OCI-LY1 (cell line): ENCODE measurements around the gene MAIP1.

Experiments used
- H2AFZ ChIP-seq: fragments of 200-600 bp; sonication (generic), shearing (Covaris generic); 2 replicates; pipeline ENCODE4 v1.6.0; 2014; ENCODE audit warnings: antibody characterized with exemption, mild to moderate bottlenecking, low read length
- H3F3A ChIP-seq: fragments of 200-600 bp; sonication (generic), shearing (Covaris generic); 2 replicates; pipeline ENCODE4 v1.6.0; 2014; ENCODE audit warnings: mild to moderate bottlenecking, antibody characterized with exemption, low read length, moderate library complexity; ENCODE audit not compliant: insufficient read depth
- H3K27ac ChIP-seq: fragments of 200-600 bp; sonication (generic); 2 replicates; pipeline ENCODE4 v1.5.1; 2014; ENCODE audit warnings: low read length, mixed run types, mild to moderate bottlenecking, low read depth; ENCODE audit not compliant: poor library complexity, severe bottlenecking
- H3K27me3 ChIP-seq: fragments of 200-600 bp; sonication (generic); 2 replicates; pipeline ENCODE4 v1.6.0; 2014; ENCODE audit warnings: antibody characterized with exemption, mild to moderate bottlenecking, low read length, moderate library complexity; ENCODE audit not compliant: insufficient read depth
- H3K36me3 ChIP-seq: fragments of 200-600 bp; sonication (generic); 2 replicates; pipeline ENCODE4 v1.6.1; 2014; ENCODE audit warnings: mild to moderate bottlenecking, antibody characterized with exemption, low read length, moderate library complexity, mixed read lengths; ENCODE audit not compliant: insufficient read depth
- H3K4me1 ChIP-seq: fragments of 200-600 bp; sonication (generic); 2 replicates; pipeline ENCODE4 v1.5.1; 2014; ENCODE audit warnings: mild to moderate bottlenecking, low read length, moderate library complexity; ENCODE audit not compliant: insufficient read depth, severe bottlenecking
- H3K4me2 ChIP-seq: fragments of 200-600 bp; sonication (generic), shearing (Covaris generic); 2 replicates; pipeline ENCODE4 v1.6.1; 2014; ENCODE audit warnings: low read length
- H3K4me3 ChIP-seq: fragments of 200-600 bp; sonication (generic); 2 replicates; pipeline ENCODE4 v1.5.1; 2014; ENCODE audit warnings: low read length, low read depth, mild to moderate bottlenecking, mixed read lengths; ENCODE audit not compliant: poor library complexity, severe bottlenecking
- H3K79me2 ChIP-seq: fragments of 200-600 bp; shearing (Covaris generic); 2 replicates; pipeline ENCODE4 v1.6.1; 2016; ENCODE audit warnings: mixed run types, low read length, mixed read lengths; ENCODE audit not compliant: insufficient read depth
- H3K9ac ChIP-seq: fragments of 200-600 bp; sonication (generic), shearing (Covaris generic); 2 replicates; pipeline ENCODE4 v1.6.1; 2014; ENCODE audit warnings: mild to moderate bottlenecking, low read length, mixed read lengths
- H3K9me2 ChIP-seq: fragments of 200-600 bp; sonication (generic), shearing (Covaris generic); 2 replicates; pipeline ENCODE4 v1.6.1; 2014; ENCODE audit warnings: low read depth, mild to moderate bottlenecking, low read length, mixed read lengths
- H3K9me3 ChIP-seq: fragments of 200-600 bp; shearing (Covaris generic); 2 replicates; pipeline ENCODE4 v1.6.1; 2014; ENCODE audit warnings: low read length, mixed read lengths
- H4K20me1 ChIP-seq: fragments of 200-600 bp; sonication (generic), shearing (Covaris generic); 2 replicates; pipeline ENCODE4 v1.6.0; 2016; ENCODE audit warnings: mild to moderate bottlenecking, low read length; ENCODE audit not compliant: insufficient read depth
- CTCF ChIP-seq: fragments of 200-600 bp; sonication (generic), shearing (Covaris generic); IDR thresholded peaks from 2 replicates; pipeline ENCODE4 v1.5.1; 2017; ENCODE audit warnings: mild to moderate bottlenecking, antibody characterized with exemption, low read length, moderate library complexity, mixed read lengths
- EZH2 ChIP-seq: fragments of 200-600 bp; sonication (generic), shearing (Covaris generic); IDR thresholded peaks from 2 replicates; pipeline ENCODE4 v1.8.0; 2017; ENCODE audit warnings: borderline replicate concordance, mixed run types, mild to moderate bottlenecking, antibody characterized with exemption, low read length, moderate library complexity, mixed read lengths

Gene MAIP1

GRCh38 chr2:199979832-199980628 lies 24.6 kb downstream of the MAIP1 start:
- H3K4me2 ChIP-seq: no peak overlapping the region
- no peak for TF ChIP-seq EZH2
- TF ChIP-seq CTCF: peak; percentile 89

GRCh38 chr2:199982126-199982843 lies 26.9 kb downstream of the MAIP1 start:
- Histone ChIP-seq H3K4me3 (no peak overlapping the region), H3K79me2 (no peaks in the 10 kb centered on the region), H3K27ac (no peak overlapping the region), H3K9me2 (no peaks in the 10 kb centered on the region), H3K4me1 (no peaks in the 10 kb centered on the region), H3K4me2 (no peak overlapping the region), H4K20me1 (no peaks in the 10 kb centered on the region), H3K27me3 (no peaks in the 10 kb centered on the region), H3F3A (no peaks in the 10 kb centered on the region), H3K9me3 (no peaks in the 10 kb centered on the region), H3K36me3 (no peaks in the 10 kb centered on the region), H3K9ac (no peak overlapping the region), H2AFZ (no peak overlapping the region)
- TF ChIP-seq CTCF (no peak), EZH2 (no peak)

More at GRCh38 chr2:199979832-199980628, 24.6 kb downstream of the MAIP1 start:
- Histone ChIP-seq H3K4me1 (no peaks in the 10 kb centered on the region), H3K9me2 (no peaks in the 10 kb centered on the region), H4K20me1 (no peaks in the 10 kb centered on the region), H3F3A (no peaks in the 10 kb centered on the region), H2AFZ (no peak overlapping the region), H3K9ac (no peak overlapping the region), H3K9me3 (no peaks in the 10 kb centered on the region), H3K36me3 (no peaks in the 10 kb centered on the region), H3K4me3 (no peak overlapping the region), H3K27me3 (no peaks in the 10 kb centered on the region), H3K79me2 (no peaks in the 10 kb centered on the region), H3K27ac (no peak overlapping the region)

DNA sequence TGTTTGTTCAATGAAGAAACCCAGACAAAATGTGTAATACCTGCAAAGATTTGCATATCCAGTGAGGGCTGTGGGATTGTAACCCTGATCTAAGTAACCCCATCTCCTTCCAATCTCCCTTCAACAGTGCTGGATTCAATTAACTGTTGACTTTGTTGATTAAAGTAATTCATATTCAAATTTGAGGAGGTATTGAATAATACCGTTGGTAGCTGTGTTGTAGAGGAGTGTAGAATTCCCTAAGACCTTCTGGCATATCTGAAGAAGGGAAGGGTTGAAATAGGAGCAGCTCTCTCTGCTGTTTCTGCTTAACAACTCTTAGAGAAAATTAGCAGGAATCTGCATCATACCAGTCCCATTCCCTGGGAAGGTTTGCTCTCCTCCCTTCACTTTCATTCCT lies 28.2 kb downstream of the MAIP1 start:
- H2AFZ ChIP-seq: no peak overlapping the region
- no peak overlapping the region for H3K4me2 ChIP-seq
- no peak overlapping the region for H3K4me3 ChIP-seq
- no peaks in the 10 kb centered on the region for H3K79me2 ChIP-seq
- no peaks in the 10 kb centered on the region for H3K27me3 ChIP-seq
- no peaks in the 10 kb centered on the region for H3K9me3 ChIP-seq
- H3K9ac ChIP-seq: no peak overlapping the region
- H3F3A ChIP-seq: no peaks in the 10 kb centered on the region
- no peak for TF ChIP-seq CTCF
- no peaks in the 10 kb centered on the region for H3K9me2 ChIP-seq
- no peaks in the 10 kb centered on the region for H4K20me1 ChIP-seq
- H3K4me1 ChIP-seq: peaks cover 8% of the 10 kb centered on the region
- no peaks in the 10 kb centered on the region for H3K36me3 ChIP-seq
- no peak overlapping the region for H3K27ac ChIP-seq
